ENCODE data around the gene CACNG4. TPM values are rescaled to one million over a fixed set of nuclear protein-coding genes. Genes with fewer than 3 reads are reported as not detected.

CACNG4 gene
- total RNA-seq: 0.10 TPM

- DNase-seq (ENCODE audit: low spot score): no peak
- peak; percentile 13 for ATAC-seq
Observed at GRCh38 chr17:66963909-66964771, at the start of gene CACNG4. Gene CACNG4 (plus strand): TSS chr17:66964707. CDS start chr17:66964912, 205 bp downstream.

- no peak for DNase-seq (ENCODE audit: low spot score)
- ATAC-seq: peak; percentile 61
Observed at GRCh38 chr17:66915204-66915611, 49.3 kb upstream of the CACNG4 start.

GRCh38 chr17:66915792-66916191, 48.7 kb upstream of the CACNG4 start:
- no peak for DNase-seq (ENCODE audit: low spot score)
- ATAC-seq: no peak

GRCh38 chr17:66916946-66917345, 47.6 kb upstream of the CACNG4 start:
- ATAC-seq (no peak), DNase-seq (ENCODE audit: low spot score) (no peak)

- DNase-seq (ENCODE audit: low spot score) (no peak), ATAC-seq (no peak)
Observed at GRCh38 chr17:66918896-66919295, 45.6 kb upstream of the CACNG4 start.

- DNase-seq (ENCODE audit: low spot score): no peak
- no peak for ATAC-seq
Observed at GRCh38 chr17:66920435-66920834, 44.1 kb upstream of the CACNG4 start.

- no peak for DNase-seq (ENCODE audit: low spot score)
- ATAC-seq: no peak
Observed at GRCh38 chr17:66920950-66921349, 43.6 kb upstream of the CACNG4 start.

- DNase-seq (ENCODE audit: low spot score): no peak
- no peak for ATAC-seq
Observed at GRCh38 chr17:66923886-66924285, 40.6 kb upstream of the CACNG4 start.

GRCh38 chr17:66925811-66926500, 38.6 kb upstream of the CACNG4 start:
- DNase-seq (ENCODE audit: low spot score): no peak
- no peak for ATAC-seq

- ATAC-seq: no peak
- DNase-seq (ENCODE audit: low spot score): no peak
Observed at GRCh38 chr17:66928949-66929348, 35.6 kb upstream of the CACNG4 start.

GRCh38 chr17:66929591-66929990, 34.9 kb upstream of the CACNG4 start:
- DNase-seq (ENCODE audit: low spot score): no peak

GRCh38 chr17:66930933-66931332, 33.6 kb upstream of the CACNG4 start:
- ATAC-seq: peak; percentile 48
- DNase-seq (ENCODE audit: low spot score): no peak

More at GRCh38 chr17:66929591-66929990, 34.9 kb upstream of the CACNG4 start:
- ATAC-seq: no peak

- DNase-seq (ENCODE audit: low spot score) (no peak), ATAC-seq (no peak)
Observed at GRCh38 chr17:66932311-66932710, 32.2 kb upstream of the CACNG4 start.

- ATAC-seq (no peak), DNase-seq (ENCODE audit: low spot score) (no peak)
Observed at GRCh38 chr17:66934040-66934439, 30.5 kb upstream of the CACNG4 start.

- no peak for ATAC-seq
- no peak for DNase-seq (ENCODE audit: low spot score)
Observed at GRCh38 chr17:66935717-66936116, 28.8 kb upstream of the CACNG4 start.

- no peak for DNase-seq (ENCODE audit: low spot score)
Observed at GRCh38 chr17:66938656-66939055, 25.9 kb upstream of the CACNG4 start.

GRCh38 chr17:66939461-66940114, 24.9 kb upstream of the CACNG4 start:
- ATAC-seq: no peak
- DNase-seq (ENCODE audit: low spot score): no peak

More at GRCh38 chr17:66938656-66939055, 25.9 kb upstream of the CACNG4 start:
- no peak for ATAC-seq

GRCh38 chr17:66941249-66941648, 23.3 kb upstream of the CACNG4 start:
- ATAC-seq (no peak), DNase-seq (ENCODE audit: low spot score) (no peak)

- no peak for DNase-seq (ENCODE audit: low spot score)
- ATAC-seq: no peak
Observed at GRCh38 chr17:66941773-66942450, 22.6 kb upstream of the CACNG4 start.

GRCh38 chr17:66942451-66943264, 21.8 kb upstream of the CACNG4 start:
- no peak for ATAC-seq
- no peak for DNase-seq (ENCODE audit: low spot score)

All from left lobe of liver (tissue), 2 donors.